Fibroblast of lung (primary cell): ENCODE data around the gene C13orf42. TPM values are rescaled to one million over a fixed set of nuclear protein-coding genes. Genes with fewer than 3 reads are reported as not detected.

Experiments used
- DNase-seq, 2 donors: peaks; one replicate each; pipeline versions ENCODE4 v3.0.0 to v3.0.0-alpha.2; 2010; ENCODE audit warnings: low read depth in 2 of 2
- H2AFZ ChIP-seq: 2 replicates; pipeline ENCODE4 v1.5.1; 2012; ENCODE audit warnings: low read length, control low read depth, inconsistent platforms
- H3K27ac ChIP-seq: 2 replicates; pipeline ENCODE4 v1.5.1; 2011; ENCODE audit warnings: low read length, control low read depth; ENCODE audit not compliant: insufficient read depth
- H3K27me3 ChIP-seq: 2 replicates; pipeline ENCODE4 v1.5.1; 2011; ENCODE audit warnings: mild to moderate bottlenecking, low read length; ENCODE audit not compliant: control insufficient read depth, insufficient read depth
- H3K36me3 ChIP-seq: 2 replicates; pipeline ENCODE4 v1.5.1; 2011; ENCODE audit warnings: low read length; ENCODE audit not compliant: control insufficient read depth, insufficient read depth
- H3K4me1 ChIP-seq: 2 replicates; pipeline ENCODE4 v1.5.1; 2011; ENCODE audit warnings: low read length; ENCODE audit not compliant: control insufficient read depth, insufficient read depth; ENCODE audit errors: extremely low read depth
- H3K4me2 ChIP-seq: 2 replicates; pipeline ENCODE4 v1.5.1; 2011; ENCODE audit warnings: low read length, control low read depth; ENCODE audit not compliant: insufficient read depth; ENCODE audit errors: extremely low read depth
- H3K4me3 ChIP-seq, 4 experiments: fragments of 200-600 bp in 1 of 4; sonication (generic) in 1 of 4; replicated peaks in 1 of 4; 2 replicates each; pipeline ENCODE4 v1.5.1; 2011 to 2016; ENCODE audit warnings: low read length in 4 of 4, low read depth in 3 of 4, mild to moderate bottlenecking in 3 of 4, control low read depth in 2 of 4, inconsistent platforms in 1 of 4, mixed read lengths in 1 of 4; ENCODE audit not compliant: insufficient read depth in 1 of 4; ENCODE audit errors: control extremely low read depth in 1 of 4
- H3K79me2 ChIP-seq: 2 replicates; pipeline ENCODE4 v1.5.1; 2012; ENCODE audit warnings: mild to moderate bottlenecking, low read length, inconsistent platforms; ENCODE audit not compliant: control insufficient read depth, insufficient read depth
- H3K9ac ChIP-seq: 2 replicates; pipeline ENCODE4 v1.5.1; 2011; ENCODE audit warnings: mild to moderate bottlenecking, low read length, control low read depth; ENCODE audit not compliant: insufficient read depth
- H3K9me3 ChIP-seq: 2 replicates; pipeline ENCODE4 v1.5.1; 2012; ENCODE audit warnings: low read depth, low read length; ENCODE audit not compliant: control insufficient read depth, insufficient read depth
- H4K20me1 ChIP-seq: 2 replicates; pipeline ENCODE4 v1.5.1; 2011; ENCODE audit warnings: low read length; ENCODE audit not compliant: control insufficient read depth, insufficient read depth; ENCODE audit errors: extremely low read depth
- EZH2 ChIP-seq: IDR thresholded peaks from 2 replicates; pipeline ENCODE4 v1.5.1; 2012; ENCODE audit warnings: low read length, control low read depth, mild to moderate bottlenecking; ENCODE audit errors: missing control alignments
- polyA plus RNA-seq, 2 donors: library from polyadenylated mRNA; depleted of rRNA in 1 of 2; stranded (reverse) in 1 of 2; unstranded in 1 of 2; fragments of >200 nt; gene quantifications; 2 replicates each; pipeline ENCODE4 v1.2.1, GENCODE V29; 2011 to 2012; ENCODE audit warnings: missing spikeins in 1 of 2
- total RNA-seq: library from RNA; depleted of rRNA; stranded (reverse); fragments of >200 nt; gene quantifications from 2 replicates; pipeline ENCODE4 v1.2.1, GENCODE V29; 2014
- TF ChIP-seq, protein P1 (sequence below), 2 donors: IDR thresholded peaks in 1 of 2; conservative IDR thresholded peaks in 1 of 2; 1 replicate in 1 of 2; 2 replicates in 1 of 2; pipeline ENCODE4 v1.5.1; 2011 to 2012; ENCODE audit warnings: low read length in 2 of 2, control low read depth in 1 of 2, inconsistent platforms in 1 of 2, low read depth in 1 of 2, mild to moderate bottlenecking in 1 of 2

C13orf42 gene
- total and polyA plus RNA-seq, 2 donors (not counting 1 experiment from before 2014, with no cell fraction given) = not detected

DNA sequence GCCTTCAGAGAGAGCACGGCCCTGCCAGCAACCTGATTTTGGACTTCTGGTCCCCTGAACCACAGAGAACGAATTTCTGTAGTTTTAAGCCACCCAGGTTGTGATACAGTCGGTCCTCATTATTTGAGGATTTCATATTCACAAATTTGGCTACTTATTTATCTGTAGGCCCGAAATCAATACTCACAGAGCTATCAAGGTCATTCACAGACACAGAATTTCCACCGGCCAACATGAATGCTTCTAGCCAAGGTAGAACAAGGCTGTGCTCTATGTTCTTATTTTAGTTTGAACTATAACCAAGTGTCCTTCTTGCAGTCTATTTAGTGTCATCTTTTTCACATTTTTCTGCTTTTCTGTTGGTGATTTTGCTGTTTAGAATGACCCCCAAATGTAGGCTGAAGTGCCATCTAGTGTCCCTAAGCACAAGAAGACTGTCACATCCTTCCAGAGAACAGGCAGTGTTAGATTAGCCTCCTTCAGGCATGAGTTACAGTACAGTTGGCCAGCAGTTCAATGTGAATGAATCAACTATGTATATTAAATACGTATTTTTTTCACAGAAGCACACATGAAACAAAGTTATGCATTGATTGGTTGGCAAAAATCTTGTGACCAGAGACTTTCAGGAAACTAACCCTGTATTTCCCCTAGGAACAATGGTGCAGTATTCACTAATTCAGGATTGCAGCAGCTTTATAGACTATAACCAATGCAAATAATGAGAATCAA is 63.5 kb downstream of the C13orf42 start:
- no peak for DNase-seq
- H3K9me3 ChIP-seq = no peaks in the 10 kb centered on the region
- peaks cover 12% of the 10 kb centered on the region for H3K27me3 ChIP-seq
- no peaks in the 10 kb centered on the region for H3K4me1 ChIP-seq
- H3K4me3 ChIP-seq = no peak overlapping the region
- H3K36me3 ChIP-seq = no peaks in the 10 kb centered on the region
- no peak overlapping the region for H3K4me2 ChIP-seq
- no peak overlapping the region for H3K9ac ChIP-seq
- no peaks in the 10 kb centered on the region for H4K20me1 ChIP-seq
- TF ChIP-seq, protein P1, sequence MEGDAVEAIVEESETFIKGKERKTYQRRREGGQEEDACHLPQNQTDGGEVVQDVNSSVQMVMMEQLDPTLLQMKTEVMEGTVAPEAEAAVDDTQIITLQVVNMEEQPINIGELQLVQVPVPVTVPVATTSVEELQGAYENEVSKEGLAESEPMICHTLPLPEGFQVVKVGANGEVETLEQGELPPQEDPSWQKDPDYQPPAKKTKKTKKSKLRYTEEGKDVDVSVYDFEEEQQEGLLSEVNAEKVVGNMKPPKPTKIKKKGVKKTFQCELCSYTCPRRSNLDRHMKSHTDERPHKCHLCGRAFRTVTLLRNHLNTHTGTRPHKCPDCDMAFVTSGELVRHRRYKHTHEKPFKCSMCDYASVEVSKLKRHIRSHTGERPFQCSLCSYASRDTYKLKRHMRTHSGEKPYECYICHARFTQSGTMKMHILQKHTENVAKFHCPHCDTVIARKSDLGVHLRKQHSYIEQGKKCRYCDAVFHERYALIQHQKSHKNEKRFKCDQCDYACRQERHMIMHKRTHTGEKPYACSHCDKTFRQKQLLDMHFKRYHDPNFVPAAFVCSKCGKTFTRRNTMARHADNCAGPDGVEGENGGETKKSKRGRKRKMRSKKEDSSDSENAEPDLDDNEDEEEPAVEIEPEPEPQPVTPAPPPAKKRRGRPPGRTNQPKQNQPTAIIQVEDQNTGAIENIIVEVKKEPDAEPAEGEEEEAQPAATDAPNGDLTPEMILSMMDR (conservative IDR thresholded peaks at IDR 0.05 in 1 of 2, IDR thresholded peaks at IDR 0.05 in 1 of 2; ENCODE audit: low read depth in 1 of 2, low read length in 2 of 2) = no peak
- no peak for TF ChIP-seq EZH2
- H3K27ac ChIP-seq = no peak overlapping the region
- H2AFZ ChIP-seq = no peak overlapping the region
- no peaks in the 10 kb centered on the region for H3K79me2 ChIP-seq

DNA sequence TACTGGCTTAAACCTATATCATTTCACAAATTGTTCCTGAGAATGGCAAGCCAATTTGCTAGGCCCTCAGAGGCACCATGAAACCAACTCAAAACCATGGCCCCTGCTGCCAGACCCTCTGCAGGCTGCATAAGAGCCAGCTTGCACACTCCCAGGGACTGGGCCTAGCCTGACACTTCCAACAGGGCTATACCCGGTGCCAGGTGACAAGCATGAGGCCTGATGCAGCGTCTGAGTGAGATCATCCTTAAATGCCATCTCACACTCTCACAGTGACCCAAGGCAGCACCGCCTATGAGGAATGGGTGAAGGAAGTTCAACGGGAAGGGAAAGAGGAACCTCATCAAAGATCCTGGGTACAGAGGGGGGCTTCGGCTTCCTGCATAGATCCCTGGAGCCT is 65.6 kb downstream of the C13orf42 start:
- no peak overlapping the region for H3K4me2 ChIP-seq
- no peaks in the 10 kb centered on the region for H3K36me3 ChIP-seq
- no peaks in the 10 kb centered on the region for H4K20me1 ChIP-seq
- H3K9ac ChIP-seq = no peak overlapping the region
- peaks cover 6% of the 10 kb centered on the region for H3K27me3 ChIP-seq
- no peak overlapping the region for H3K4me3 ChIP-seq
- TF ChIP-seq EZH2 = no peak
- TF ChIP-seq, protein P1 (conservative IDR thresholded peaks at IDR 0.05 in 1 of 2, IDR thresholded peaks at IDR 0.05 in 1 of 2; ENCODE audit: low read depth in 1 of 2, low read length in 2 of 2) = no peak
- no peak overlapping the region for H2AFZ ChIP-seq
- H3K4me1 ChIP-seq = no peaks in the 10 kb centered on the region
- H3K27ac ChIP-seq = no peak overlapping the region
- no peak for DNase-seq
- no peaks in the 10 kb centered on the region for H3K9me3 ChIP-seq
- no peaks in the 10 kb centered on the region for H3K79me2 ChIP-seq

DNA sequence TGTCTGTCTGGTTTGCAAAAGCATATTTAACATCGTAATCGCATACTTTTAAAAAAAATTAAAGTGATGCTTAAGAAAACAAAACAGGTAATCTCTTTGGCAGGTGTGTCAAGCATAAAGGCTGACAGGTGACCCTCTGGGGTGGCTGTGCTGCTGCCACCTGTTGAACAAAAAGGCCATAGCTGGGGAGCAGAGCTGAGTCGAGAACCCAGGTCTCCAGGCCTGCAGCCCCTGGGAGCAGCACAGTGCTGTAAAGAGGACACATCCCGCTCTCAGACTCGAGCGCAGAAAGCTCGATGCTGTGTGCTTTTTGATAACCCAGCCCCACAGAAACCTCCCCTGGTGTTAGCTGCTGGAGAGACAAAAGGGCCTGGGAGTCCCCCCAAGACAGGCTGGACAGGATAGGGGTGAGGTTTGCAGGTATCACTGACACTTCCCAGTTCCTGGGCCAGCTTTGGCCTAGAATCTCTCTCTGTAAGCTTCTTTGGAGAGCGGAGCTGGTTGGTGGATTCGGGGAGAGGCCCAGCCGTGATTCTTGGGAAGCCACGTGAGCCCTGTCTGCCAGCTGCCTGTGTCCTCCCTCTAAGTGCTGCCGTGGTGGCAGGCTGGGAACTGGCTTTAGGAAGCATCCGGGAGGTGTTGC is 66.9 kb downstream of the C13orf42 start:
- no peak for DNase-seq
- Histone ChIP-seq H3K79me2 (no peaks in the 10 kb centered on the region), H3K9me3 (no peaks in the 10 kb centered on the region), H3K27me3 (peaks cover 6% of the 10 kb centered on the region), H3K27ac (no peak overlapping the region), H3K9ac (no peak overlapping the region), H2AFZ (no peak overlapping the region), H3K4me2 (no peak overlapping the region), H3K4me1 (no peaks in the 10 kb centered on the region), H4K20me1 (no peaks in the 10 kb centered on the region), H3K4me3 (no peak overlapping the region), H3K36me3 (no peaks in the 10 kb centered on the region)
- no peak for TF ChIP-seq EZH2
- TF ChIP-seq, protein P1 (conservative IDR thresholded peaks at IDR 0.05 in 1 of 2, IDR thresholded peaks at IDR 0.05 in 1 of 2; ENCODE audit: low read depth in 1 of 2, low read length in 2 of 2) = no peak
